ENCODE measurements around the gene DNAJC4.
"Not testable (repeated sequence)": the region's sequence is repeated elsewhere in the genome, so short reads cannot be mapped to it uniquely, and the experiment has no call there.

Gene DNAJC4

DNA sequence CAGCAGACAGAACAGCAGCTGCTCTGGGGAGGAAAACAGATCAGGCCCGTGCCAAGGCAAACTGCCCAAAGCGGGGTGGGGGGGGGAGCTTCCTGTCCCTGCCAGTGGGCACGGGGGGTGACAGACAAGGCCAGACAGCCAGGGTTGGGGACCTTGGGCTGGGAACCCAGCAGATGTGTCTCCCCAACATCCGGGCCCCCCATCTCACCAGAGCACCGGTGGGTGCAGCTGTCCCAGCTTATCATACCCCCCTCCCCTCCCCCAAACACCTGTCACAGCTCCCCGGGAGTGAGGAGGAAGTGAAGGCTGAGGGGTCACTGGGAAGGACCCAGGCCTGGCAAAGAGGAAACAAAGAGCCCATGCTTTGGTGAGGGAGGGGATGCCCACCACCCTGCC, 15.1 kb downstream of the DNAJC4 start:
- peak in 1 of 14 donors; percentile 42 for DNase-seq

DNA sequence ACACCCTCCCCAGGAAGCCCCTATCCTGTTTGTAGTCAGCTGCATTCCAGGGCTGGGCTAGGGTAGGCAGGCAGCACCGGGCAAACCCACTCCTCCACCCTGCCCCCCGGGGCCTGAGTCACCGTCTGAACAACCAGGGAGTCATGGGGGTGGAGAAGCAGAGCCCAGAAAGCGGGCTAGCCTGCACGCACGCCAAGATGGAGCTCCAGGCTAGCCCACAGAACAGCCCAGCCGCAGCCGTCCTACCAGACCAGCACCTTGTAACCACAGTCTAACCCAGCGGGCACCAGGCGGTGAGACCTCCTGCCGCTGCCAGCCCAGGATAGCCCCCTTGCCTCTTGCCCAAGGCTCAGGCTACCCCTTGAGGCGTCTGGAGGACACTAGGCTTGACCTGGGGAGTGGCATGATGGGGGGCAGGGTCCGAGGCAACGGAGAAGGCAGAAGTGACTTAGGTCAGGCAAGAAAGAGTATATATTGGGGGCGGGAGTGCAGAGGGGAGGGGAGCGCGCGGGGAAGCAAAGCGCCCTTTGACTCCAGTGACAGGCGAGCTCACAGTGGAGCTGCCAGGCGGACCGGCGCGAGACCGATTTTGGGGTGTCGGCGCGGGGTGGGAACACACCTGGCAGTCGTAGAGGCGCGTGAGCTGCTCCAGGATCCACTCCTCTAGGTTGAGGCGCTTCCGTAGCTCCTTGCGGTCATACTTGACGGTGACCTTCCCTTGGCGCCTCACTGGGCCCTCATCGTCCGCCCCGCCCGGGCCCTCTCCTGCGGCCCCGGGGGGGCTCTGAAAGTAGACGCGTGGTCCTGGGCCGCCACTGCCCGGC, 15.7 kb downstream of the DNAJC4 start:
- DNase-seq: peak in 8 of 14 donors; percentile 16 to 78 (median 40)

DNA sequence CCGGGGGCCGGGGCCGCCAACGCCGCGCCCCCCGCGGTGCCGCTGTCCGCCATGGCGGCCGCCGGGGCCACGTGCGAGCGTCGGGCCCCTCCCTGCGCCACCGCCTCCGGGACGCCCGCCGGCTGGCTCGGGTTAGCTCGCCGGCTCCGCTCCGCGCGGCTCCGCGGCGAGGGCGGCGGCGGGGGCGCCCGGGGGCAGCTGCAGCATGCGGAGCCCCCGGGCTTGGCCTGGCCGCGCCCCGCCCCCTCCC, 16.2 kb downstream of the DNAJC4 start:
- DNase-seq: not testable (repeated sequence)

DNA sequence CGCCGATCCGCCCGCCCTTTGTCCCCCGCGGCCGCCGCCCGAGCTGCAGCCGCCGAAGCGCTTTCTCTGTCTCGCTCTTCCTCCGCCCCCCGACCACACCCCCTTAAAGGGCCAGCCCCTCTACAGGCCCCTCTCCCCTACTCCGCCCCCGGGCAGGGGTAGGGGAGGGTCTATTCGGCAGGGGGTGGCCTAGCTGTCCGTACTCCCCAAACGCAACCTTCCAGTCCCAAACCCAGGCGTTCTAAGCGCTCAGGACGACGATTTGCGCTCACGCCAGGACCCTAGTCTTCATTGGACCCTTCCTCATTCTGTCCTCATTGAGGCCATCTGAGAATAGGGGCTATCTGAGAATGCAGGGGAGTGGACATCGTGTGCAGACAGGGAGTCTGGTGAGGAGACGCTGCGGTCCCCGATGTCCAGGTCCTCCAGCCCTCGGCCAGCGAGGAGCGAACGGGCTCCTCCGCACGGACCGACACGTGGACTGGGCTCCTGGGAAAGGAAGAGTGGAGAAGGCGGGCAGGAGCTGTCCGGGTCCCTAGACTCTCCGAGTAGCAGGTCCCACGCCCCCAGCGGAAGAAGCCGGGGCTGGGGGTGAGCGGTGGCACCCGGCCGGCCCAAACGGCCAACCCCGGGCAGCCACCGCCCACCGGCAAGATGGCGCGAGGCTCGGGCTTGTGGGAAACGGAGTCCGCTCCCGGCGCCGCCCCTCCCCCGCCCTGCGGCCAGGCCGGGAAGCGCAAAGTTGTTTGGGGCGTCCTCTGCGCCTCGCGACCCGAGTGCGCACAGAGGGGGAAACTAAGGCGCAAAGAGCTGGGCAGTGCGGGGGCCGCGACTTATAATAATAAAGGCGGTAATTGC, 16.8 kb downstream of the DNAJC4 start, which contains the start of gene PPP1R14B:
PPP1R14B (minus strand) TSS at position 73 of the 858 bp plus-strand sequence. CDS start 270 bp downstream, outside the sequence.
- peak in 13 of 14 donors; percentile 67 to 89 (median 73) for DNase-seq

DNA sequence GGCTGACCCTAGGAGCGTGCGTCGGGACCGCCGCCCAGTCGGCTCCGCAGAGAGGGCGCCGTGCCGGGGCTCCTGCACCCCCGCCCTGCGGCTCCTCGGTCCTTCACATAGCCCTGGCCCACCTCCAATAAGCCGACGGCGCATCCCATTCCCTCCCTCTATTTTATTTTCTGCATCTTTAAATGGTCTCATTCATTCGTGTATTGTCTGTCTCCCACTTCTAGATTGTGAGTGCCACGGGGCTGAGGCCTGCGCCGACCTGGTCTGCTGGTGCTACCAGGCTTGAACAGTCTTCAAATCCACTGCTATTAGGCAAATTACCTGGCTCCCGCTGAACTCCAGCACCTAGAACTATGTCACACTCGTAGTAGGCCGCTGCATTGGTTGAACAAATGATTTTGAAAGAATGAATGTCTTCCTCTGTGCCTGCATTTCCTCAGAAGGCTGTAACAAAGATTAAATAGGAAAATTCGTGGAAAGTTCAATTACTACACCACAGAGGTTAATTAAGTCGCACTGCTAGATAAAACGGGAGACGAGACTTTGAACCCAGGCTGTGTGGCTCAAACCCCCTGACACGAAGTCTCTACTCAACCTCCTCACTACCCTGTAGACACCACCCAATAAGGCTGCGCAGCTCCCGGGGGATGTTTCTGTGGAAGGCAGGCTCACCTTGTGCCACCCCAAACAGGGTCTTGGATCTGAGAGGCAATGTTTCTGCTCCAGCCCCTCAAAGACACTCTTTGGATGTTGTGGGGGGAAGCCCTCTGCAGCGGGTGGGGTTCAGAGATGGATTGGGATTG, 17.6 kb downstream of the DNAJC4 start:
- peak in 2 of 14 donors; percentile 53 to 57 for DNase-seq

DNA sequence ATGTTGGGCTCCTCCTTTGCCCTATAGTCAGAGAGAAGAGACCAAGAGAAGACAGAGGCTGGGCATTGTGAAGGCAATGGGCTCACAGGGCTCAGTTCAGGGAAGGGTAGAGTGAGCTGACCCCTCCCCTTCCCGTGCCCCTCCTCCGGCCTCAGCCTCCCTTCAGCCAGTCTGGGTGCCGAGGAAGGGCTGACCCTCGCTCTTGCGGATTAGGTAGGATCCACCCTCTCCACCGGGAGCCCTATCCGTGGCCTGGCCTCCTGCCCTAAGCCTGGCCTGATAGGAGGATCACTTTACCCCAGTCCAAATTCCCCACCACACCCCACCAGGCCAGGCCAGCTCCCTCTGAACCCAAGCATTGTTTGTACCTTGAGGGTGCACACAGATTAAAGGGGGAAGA, 18.2 kb downstream of the DNAJC4 start:
- DNase-seq: no peak

DNA sequence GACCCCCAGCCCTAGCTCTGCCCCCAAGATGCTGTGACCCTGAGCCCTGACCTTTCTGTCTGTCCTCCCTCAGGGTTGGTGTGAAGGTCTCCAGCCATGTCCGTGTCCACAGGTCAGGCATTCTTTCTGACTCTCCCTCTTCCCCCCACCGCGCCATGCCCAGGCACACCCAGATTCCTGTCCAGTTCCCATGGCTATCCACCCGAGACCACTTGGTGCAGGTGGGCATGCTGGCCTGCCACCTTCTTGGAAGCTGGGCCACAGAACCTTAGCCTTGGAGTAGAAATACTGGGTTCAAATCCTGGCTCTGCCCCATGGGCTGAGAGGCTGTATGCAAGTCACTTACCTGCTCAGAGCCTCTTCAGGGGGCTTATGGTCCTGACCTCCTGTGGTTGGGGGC, 18.7 kb downstream of the DNAJC4 start:
- DNase-seq: no peak

DNA sequence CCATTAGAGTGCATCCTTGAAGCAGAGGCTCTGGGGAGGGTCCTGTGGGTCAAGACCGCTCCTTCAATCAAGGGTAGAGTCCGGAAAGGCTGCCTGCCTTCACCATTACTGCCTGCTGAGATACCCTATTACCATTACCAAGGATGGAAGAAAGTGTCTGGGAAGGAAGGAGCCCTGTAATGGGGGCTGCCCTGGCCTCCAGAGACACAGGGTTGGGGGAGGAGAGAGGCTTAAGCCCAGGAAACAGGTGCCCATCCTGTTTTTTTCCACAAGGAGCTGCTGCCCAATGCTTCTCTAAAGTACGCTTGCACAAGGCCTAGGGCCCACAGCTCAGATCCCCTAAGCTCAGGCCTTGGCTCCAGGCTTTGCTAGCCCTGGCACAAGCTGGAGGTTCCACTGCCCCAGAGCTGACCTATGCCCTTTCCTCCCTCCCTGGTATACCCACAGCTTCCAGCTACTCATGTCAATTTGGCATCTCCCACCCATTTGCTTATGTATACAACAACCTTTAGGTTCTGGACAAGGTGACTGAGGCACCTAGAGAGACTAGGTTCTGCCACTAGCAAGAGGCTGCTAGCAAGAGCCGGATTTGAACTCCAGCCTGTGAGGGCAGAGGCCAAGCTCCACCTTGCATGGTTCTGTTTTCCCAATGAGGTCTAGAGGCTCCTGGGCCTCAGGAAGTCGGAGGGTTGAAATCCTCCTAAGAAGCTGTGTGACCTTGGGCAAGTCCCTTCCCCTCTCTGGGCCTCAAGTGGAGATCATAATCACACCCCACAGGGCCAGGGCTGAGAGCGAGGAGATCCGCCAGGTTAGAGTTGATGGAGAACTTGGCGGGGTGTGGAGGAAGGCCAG, 19.4 kb downstream of the DNAJC4 start:
- no peak for DNase-seq

DNA sequence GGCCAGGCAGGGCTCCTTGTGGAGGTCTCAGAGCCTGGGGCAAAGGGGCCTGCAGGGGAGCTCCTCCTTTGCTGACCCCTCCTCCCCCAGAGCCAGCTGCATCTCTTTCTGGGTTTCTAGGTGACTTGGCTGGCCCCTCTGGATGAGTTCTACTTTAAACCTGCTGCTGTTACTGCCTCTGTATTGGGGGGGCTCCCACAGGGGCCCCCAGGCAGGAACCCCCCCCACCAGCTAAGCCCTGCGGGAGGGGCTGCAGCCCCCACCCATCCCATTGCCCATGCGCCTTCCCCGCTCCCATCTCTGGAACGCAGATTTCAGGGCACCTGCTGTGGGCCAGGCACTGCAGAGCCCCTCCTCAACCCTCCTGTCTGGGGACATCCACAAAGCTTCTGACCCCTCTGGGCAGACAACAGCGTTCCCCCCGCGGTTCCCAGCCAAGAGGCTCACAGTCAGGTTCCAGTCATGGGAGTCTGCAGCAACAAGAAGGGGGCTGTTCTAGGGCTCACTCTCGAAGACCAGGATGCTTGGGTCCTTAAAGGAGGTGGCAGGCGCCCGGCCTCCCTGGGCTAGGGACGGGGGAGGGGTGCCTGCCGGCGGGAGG, 20.2 kb downstream of the DNAJC4 start:
- DNase-seq: no peak

DNA sequence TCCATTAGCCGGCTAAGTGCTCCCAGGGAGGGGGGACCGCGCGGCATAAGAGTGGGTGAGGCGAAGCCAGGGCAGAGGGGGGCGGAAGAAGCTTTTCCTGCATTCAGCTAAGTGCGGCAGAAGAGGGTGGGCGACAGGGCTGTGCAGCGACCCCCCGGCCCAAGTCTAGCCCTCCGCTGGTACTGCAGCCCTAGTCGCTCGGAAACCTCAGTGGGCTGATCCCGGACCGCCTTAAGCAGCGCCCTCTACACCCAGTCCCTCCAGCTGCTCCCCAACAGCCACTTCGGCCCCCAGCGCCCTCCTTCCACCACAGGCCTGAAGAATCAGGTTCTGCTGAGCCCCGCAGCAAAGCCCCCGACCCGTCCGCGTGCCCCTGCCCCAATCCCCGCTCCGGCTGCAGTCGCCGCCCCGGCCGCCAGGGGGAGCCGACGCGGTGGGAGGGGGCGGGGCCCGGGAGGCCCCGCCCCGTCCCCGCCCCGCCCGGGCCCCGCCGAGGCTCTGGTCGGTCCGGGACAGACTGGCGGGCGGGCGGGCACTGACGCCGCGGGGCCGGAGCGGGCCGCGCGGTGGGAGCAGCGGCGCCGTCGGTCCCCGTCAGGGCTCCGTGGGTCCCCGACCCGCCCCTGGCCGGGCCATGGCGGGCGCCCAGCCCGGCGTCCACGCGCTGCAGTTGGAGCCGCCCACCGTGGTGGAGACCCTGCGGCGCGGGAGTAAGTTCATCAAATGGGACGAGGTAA, 20.8 kb downstream of the DNAJC4 start, which contains the start of gene PLCB3:
PLCB3 (plus strand) TSS at position 515 of the 737 bp plus-strand sequence; CDS start at position 635, 120 bp downstream.
- peak in 8 of 14 donors; percentile 19 to 80 (median 43) for DNase-seq

DNA sequence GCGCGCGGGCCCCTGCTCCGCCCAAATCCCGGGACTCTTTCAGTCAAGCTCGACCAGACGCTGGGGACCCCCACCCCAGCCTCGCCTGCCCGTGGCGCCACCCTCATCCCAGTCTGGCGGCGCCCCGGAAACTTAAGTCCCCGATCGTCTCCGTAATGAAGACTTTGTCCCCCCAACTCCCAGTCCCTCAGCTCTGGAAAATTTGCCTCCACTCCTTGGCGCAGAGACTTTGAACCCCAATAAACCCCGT, 21.3 kb downstream of the DNAJC4 start:
- DNase-seq: no peak

DNA sequence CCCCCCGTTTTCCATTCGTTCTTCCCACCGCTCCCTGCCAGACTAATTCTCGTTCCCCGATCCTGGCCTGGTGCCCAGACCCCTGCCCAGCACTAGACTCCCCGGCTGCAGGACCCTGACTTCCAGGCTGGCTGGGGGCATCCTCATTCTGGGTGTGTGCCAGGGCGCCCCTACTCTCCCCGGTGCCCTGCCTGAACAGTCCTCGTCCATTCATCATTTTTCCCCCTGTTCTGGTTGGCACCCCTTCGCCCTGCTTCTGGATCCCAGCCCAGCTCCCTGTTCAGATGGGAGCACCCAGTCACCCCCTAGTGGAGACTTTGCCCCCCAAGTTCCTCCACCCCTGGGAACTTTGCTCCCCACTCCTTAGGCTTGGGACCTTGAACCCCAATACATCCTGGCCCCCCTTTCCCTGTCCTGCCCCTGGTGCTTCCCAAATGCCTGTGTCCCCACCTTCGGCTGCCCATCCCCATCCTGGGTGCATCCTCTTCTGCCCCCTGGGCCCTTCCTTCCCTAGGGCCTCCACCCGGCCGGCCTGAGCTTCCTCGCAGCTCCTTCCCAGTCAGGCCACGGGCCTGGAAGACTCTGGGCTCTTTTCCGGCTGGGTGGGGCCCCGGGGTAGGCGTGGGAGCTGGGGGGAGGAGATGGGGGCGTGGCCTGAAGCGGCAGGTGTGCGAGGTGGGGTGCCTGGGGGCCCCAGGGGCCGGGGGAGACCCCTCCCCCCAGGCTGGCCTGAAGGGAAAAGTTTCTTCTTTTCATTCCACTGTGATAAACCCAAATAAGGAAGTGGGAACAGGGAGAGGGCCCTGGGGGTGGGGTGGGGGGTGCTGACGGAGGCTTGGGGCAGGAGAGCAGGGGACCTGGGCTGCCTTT, 21.9 kb downstream of the DNAJC4 start:
- no peak for DNase-seq

DNA sequence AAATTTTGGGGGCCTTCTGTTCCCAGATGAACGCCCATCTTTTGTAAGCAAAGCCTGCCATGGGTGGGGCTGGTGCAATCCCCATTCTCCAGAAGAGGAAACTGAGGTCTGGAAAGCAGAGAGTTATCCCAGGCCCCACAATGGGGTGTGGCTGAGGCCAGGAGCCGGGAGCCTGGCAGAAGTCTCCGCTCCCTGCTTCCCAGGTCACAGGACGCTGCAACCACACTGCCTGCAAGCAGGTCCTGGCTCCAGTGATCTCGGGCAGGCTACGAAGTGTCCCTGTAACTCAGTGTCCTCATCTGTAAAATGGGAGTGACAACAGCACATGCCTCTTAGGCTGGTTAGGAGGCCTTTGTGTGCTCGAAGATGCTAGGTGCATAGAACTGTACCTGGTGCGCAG, 22.7 kb downstream of the DNAJC4 start:
- no peak for DNase-seq

DNA sequence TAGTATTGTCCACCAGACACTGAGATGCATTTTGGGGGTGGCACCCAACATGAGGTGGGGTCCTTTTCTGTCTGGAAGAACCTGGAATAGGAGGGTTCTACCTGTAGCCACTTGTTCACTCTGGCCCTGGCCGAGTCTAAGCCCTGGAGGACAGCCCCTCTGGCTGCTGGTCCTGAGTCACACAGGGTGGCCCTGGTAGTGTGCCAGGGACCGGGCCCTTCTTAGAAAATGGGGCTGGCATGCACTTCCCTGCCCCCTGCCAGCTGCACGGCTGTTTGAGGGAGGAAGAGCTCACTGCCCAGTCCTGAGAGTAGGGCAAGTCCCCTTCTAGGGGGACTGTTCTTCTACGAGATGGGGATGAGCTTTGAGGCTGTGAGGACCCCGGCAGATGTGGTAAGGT, 23.1 kb downstream of the DNAJC4 start:
- peak in 9 of 14 donors; percentile 28 to 80 (median 53) for DNase-seq

DNA sequence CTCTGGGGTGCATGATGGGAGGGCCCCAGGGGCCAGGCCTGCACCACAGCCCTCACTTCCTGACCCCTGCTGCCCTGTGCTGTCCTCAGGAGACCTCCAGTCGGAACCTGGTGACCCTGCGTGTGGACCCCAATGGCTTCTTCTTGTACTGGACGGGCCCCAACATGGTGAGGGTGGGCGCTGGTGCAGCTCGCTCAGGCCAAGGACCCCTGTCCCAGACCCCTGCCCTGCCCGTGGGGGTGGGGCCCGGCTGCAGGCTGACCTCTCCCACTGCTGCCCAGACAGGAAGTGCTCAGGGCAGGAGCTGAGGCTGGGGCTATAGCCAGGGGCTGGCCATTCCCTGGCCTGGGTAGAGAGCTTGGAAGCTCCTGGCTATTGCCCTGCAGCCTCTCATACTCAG, 24.0 kb downstream of the DNAJC4 start:
- no peak for DNase-seq

DNA sequence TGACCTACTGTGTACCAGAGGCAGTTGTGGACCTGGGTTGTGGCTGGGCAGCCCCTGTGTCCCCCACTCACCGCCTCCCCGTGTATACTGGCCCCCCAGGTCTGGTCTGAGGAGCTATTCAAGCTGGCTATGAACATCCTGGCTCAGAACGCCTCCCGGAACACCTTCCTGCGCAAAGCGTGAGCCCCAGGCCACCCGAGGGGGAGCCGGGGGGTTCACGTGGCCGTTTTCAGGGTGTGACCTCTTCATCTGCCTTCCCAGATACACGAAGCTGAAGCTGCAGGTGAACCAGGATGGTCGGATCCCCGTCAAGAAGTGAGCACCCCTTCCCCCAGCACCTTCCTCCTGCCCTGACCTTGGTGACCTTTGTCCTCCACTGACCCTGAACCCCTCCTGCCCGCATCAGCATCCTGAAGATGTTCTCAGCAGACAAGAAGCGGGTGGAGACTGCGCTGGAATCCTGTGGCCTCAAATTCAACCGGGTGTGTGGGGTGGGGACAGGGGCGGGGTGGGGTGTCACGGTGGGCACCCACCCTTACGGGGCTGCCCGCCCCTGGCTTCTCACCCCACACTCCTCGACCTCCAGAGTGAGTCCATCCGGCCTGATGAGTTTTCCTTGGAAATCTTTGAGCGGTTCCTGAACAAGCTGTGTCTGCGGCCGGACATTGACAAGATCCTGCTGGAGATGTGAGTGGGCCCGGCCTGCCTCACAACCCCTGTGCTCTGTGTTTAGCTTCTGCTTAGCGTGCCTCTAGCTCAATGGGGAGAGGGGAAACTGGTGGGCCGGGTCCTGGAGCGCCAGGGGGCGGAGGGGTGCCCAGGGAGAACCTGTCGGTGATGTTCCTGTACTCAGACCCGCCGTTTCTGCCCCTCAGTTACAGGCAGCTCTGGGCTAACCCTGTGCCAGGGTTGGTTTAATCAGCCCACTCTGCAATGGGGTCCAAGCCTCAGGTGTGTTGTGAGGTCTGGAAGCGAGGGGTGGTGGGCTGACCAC, 25.1 kb downstream of the DNAJC4 start:
- DNase-seq: no peak

DNA sequence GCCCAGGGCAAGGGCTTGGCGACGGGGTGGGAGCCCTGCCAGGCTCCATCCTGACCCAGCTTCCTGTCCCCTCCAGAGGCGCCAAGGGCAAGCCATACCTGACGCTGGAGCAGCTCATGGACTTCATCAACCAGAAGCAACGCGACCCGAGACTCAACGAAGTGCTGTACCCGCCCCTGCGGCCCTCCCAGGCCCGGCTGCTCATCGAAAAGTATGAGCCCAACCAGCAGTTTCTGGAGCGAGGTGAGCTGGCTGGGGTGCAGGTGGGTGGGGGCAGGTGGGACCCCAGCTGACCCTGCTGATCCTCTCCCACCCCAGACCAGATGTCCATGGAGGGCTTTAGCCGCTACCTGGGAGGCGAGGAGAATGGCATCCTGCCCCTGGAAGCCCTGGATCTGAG, 26.0 kb downstream of the DNAJC4 start:
- DNase-seq: no peak

DNA sequence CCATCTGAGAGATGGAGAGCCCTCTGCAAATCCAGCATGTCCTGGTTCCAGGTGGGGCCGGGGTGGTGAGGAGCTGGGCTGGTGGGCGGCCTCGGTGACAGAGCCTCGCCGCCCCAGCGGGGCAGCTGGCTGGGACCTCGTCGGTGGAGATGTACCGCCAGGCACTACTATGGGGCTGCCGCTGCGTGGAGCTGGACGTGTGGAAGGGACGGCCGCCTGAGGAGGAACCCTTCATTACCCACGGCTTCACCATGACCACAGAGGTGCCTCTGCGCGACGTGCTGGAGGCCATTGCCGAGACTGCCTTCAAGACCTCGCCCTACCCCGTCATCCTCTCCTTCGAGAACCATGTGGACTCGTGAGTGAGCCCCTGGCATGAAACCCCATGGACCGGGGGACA, 28.0 kb downstream of the DNAJC4 start:
- DNase-seq: no peak
